Measurements from ENCODE around the gene MEN1. TPM values are rescaled to one million over a fixed set of nuclear protein-coding genes. Genes with fewer than 3 reads are reported as not detected.

Gene MEN1
- total RNA-seq, 2 donors from 2014 or later: 11.6 to 16.0 TPM

- no peak for DNase-seq (ENCODE audit: low spot score)
- no peaks in the 10 kb centered on the region for H3K4me1 ChIP-seq (ENCODE audit: control insufficient read depth in 1 of 2, low read depth in 2 of 2)
- no peak for TF ChIP-seq CTCF (IDR thresholded peaks at IDR 0.05)
- no peak overlapping the region for H3K27ac ChIP-seq
- no peaks in the 10 kb centered on the region for H3K9me3 ChIP-seq
- no peaks in the 10 kb centered on the region for H3K27me3 ChIP-seq (replicated peaks; ENCODE audit: insufficient read depth)
- no peak overlapping the region for H3K4me3 ChIP-seq
- no peak for ATAC-seq (ENCODE audit: insufficient number of reproducible peaks, low FRiP score, low read depth)
- no peaks in the 10 kb centered on the region for H3K36me3 ChIP-seq
Measured at GRCh38 chr11:64834031-64834722, 23.8 kb upstream of the MEN1 start.

GRCh38 chr11:64833509-64833908 lies 23.2 kb upstream of the MEN1 start:
- ATAC-seq (ENCODE audit: insufficient number of reproducible peaks, low FRiP score, low read depth) (no peak), DNase-seq (ENCODE audit: low spot score) (no peak)
- H3K4me1 ChIP-seq (ENCODE audit: control insufficient read depth in 1 of 2, low read depth in 2 of 2): no peaks in the 10 kb centered on the region
- H3K27ac ChIP-seq: no peak overlapping the region
- no peaks in the 10 kb centered on the region for H3K36me3 ChIP-seq
- no peak for TF ChIP-seq CTCF (IDR thresholded peaks at IDR 0.05)
- H3K9me3 ChIP-seq: no peaks in the 10 kb centered on the region
- H3K4me3 ChIP-seq: no peak overlapping the region
- no peaks in the 10 kb centered on the region for H3K27me3 ChIP-seq (replicated peaks; ENCODE audit: insufficient read depth)

GRCh38 chr11:64833198-64833502 lies 22.8 kb upstream of the MEN1 start:
- no peak for TF ChIP-seq CTCF (IDR thresholded peaks at IDR 0.05)

GRCh38 chr11:64832467-64833197 lies 22.3 kb upstream of the MEN1 start:
- Histone ChIP-seq H3K4me3 (no peak overlapping the region), H3K9me3 (no peaks in the 10 kb centered on the region), H3K27ac (no peak overlapping the region), H3K36me3 (no peaks in the 10 kb centered on the region), H3K27me3 (replicated peaks; ENCODE audit: insufficient read depth) (no peaks in the 10 kb centered on the region), H3K4me1 (ENCODE audit: control insufficient read depth in 1 of 2, low read depth in 2 of 2) (no peaks in the 10 kb centered on the region)
- ATAC-seq (ENCODE audit: insufficient number of reproducible peaks, low FRiP score, low read depth) (no peak), DNase-seq (ENCODE audit: low spot score) (no peak)
- no peak for TF ChIP-seq CTCF (IDR thresholded peaks at IDR 0.05)

More at GRCh38 chr11:64833198-64833502, 22.8 kb upstream of the MEN1 start:
- Histone ChIP-seq H3K27ac (no peak overlapping the region), H3K9me3 (no peaks in the 10 kb centered on the region), H3K4me1 (ENCODE audit: control insufficient read depth in 1 of 2, low read depth in 2 of 2) (no peaks in the 10 kb centered on the region), H3K4me3 (no peak overlapping the region), H3K27me3 (replicated peaks; ENCODE audit: insufficient read depth) (no peaks in the 10 kb centered on the region), H3K36me3 (no peaks in the 10 kb centered on the region)
- DNase-seq (ENCODE audit: low spot score): no peak
- no peak for ATAC-seq (ENCODE audit: insufficient number of reproducible peaks, low FRiP score, low read depth)

GRCh38 chr11:64831411-64831891 lies 21.1 kb upstream of the MEN1 start:
- no peak overlapping the region for H3K27ac ChIP-seq
- H3K36me3 ChIP-seq: no peaks in the 10 kb centered on the region
- DNase-seq (ENCODE audit: low spot score) (no peak), ATAC-seq (ENCODE audit: insufficient number of reproducible peaks, low FRiP score, low read depth) (no peak)
- H3K27me3 ChIP-seq (replicated peaks; ENCODE audit: insufficient read depth): no peaks in the 10 kb centered on the region
- no peak overlapping the region for H3K4me3 ChIP-seq
- no peaks in the 10 kb centered on the region for H3K4me1 ChIP-seq (ENCODE audit: control insufficient read depth in 1 of 2, low read depth in 2 of 2)
- no peak for TF ChIP-seq CTCF (IDR thresholded peaks at IDR 0.05)
- no peaks in the 10 kb centered on the region for H3K9me3 ChIP-seq

Measured in thoracic aorta (tissue), 2 donors.